Liver (tissue), 3 donors: ENCODE data around the gene MYB.
"Not testable (repeated sequence)": the region's sequence is repeated elsewhere in the genome, so short reads cannot be mapped to it uniquely, and the experiment has no call there.

Experiments
- EGR1 ChIP-seq, 2 donors: IDR thresholded peaks; 2 replicates each; pipeline ENCODE4 v1.6.1; 2016 to 2018; ENCODE audit warnings: antibody characterized with exemption in 2 of 2, low read depth in 2 of 2
- GABPA ChIP-seq, 2 donors: IDR thresholded peaks in 1 of 2; conservative IDR thresholded peaks in 1 of 2; 2 replicates each; pipeline ENCODE4 v1.6.1; 2016; ENCODE audit warnings: antibody characterized with exemption in 2 of 2, mild to moderate bottlenecking in 1 of 2, moderate library complexity in 1 of 2
- JUND ChIP-seq, 2 donors: IDR thresholded peaks; 2 replicates each; pipeline ENCODE4 v1.6.1; 2016; ENCODE audit warnings: antibody characterized with exemption in 2 of 2
- SP1 ChIP-seq: IDR thresholded peaks from 2 replicates; pipeline ENCODE4 v1.6.1; 2018; ENCODE audit warnings: antibody characterized with exemption, mild to moderate bottlenecking
- TAF1 ChIP-seq: conservative IDR thresholded peaks from 2 replicates; pipeline ENCODE4 v1.6.1; 2016; ENCODE audit warnings: antibody characterized with exemption, mild to moderate bottlenecking
- YY1 ChIP-seq: IDR thresholded peaks from 2 replicates; pipeline ENCODE4 v1.6.1; 2016; ENCODE audit warnings: antibody characterized with exemption, mild to moderate bottlenecking
- TF ChIP-seq, protein P1 (sequence below): fragments of 150-350 bp; IDR thresholded peaks from 2 replicates; pipeline ENCODE4 v1.5.1; 2017; ENCODE audit warnings: improper control_type of control experiment, low read depth, low read length; ENCODE audit not compliant: missing input control
- TF ChIP-seq, protein P2 (sequence below): IDR thresholded peaks from 2 replicates; pipeline ENCODE4 v1.6.1; 2016; ENCODE audit warnings: antibody characterized with exemption, mild to moderate bottlenecking
- TF ChIP-seq, protein P3 (sequence below): IDR thresholded peaks from 2 replicates; pipeline ENCODE4 v1.6.1; 2016; ENCODE audit warnings: antibody characterized with exemption
- donor health status: healthy.
- donor health status: healthy.

DNA sequence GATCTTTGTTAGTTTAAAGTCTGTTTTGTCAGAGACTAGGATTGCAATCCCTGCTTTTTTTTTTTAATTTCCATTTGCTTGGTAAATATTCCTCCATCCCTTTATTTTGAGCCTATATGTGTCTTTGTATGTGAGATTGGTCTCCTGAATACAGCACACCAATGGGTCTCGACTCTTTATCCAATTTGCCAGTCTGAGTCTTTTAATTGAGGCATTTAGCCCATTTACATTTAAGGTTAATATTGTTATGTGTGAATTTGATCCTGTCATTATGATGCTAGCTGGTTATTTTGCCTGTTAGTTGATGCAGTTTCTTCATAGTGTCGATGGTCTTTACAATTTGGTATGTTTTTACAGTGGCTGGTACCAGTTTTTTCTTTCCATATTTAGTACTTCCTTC is 27.0 kb upstream of the MYB start:
- not testable (repeated sequence) for TF ChIP-seq EGR1 (IDR thresholded peaks at IDR 0.05; ENCODE audit: low read depth in 2 of 2); TAF1; GABPA (IDR thresholded peaks at IDR 0.05 in 1 of 2, conservative IDR thresholded peaks at IDR 0.05 in 1 of 2); SP1; YY1; JUND (IDR thresholded peaks at IDR 0.05)
- TF ChIP-seq, protein P1, sequence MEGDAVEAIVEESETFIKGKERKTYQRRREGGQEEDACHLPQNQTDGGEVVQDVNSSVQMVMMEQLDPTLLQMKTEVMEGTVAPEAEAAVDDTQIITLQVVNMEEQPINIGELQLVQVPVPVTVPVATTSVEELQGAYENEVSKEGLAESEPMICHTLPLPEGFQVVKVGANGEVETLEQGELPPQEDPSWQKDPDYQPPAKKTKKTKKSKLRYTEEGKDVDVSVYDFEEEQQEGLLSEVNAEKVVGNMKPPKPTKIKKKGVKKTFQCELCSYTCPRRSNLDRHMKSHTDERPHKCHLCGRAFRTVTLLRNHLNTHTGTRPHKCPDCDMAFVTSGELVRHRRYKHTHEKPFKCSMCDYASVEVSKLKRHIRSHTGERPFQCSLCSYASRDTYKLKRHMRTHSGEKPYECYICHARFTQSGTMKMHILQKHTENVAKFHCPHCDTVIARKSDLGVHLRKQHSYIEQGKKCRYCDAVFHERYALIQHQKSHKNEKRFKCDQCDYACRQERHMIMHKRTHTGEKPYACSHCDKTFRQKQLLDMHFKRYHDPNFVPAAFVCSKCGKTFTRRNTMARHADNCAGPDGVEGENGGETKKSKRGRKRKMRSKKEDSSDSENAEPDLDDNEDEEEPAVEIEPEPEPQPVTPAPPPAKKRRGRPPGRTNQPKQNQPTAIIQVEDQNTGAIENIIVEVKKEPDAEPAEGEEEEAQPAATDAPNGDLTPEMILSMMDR = not testable (repeated sequence)
- TF ChIP-seq, protein P2, sequence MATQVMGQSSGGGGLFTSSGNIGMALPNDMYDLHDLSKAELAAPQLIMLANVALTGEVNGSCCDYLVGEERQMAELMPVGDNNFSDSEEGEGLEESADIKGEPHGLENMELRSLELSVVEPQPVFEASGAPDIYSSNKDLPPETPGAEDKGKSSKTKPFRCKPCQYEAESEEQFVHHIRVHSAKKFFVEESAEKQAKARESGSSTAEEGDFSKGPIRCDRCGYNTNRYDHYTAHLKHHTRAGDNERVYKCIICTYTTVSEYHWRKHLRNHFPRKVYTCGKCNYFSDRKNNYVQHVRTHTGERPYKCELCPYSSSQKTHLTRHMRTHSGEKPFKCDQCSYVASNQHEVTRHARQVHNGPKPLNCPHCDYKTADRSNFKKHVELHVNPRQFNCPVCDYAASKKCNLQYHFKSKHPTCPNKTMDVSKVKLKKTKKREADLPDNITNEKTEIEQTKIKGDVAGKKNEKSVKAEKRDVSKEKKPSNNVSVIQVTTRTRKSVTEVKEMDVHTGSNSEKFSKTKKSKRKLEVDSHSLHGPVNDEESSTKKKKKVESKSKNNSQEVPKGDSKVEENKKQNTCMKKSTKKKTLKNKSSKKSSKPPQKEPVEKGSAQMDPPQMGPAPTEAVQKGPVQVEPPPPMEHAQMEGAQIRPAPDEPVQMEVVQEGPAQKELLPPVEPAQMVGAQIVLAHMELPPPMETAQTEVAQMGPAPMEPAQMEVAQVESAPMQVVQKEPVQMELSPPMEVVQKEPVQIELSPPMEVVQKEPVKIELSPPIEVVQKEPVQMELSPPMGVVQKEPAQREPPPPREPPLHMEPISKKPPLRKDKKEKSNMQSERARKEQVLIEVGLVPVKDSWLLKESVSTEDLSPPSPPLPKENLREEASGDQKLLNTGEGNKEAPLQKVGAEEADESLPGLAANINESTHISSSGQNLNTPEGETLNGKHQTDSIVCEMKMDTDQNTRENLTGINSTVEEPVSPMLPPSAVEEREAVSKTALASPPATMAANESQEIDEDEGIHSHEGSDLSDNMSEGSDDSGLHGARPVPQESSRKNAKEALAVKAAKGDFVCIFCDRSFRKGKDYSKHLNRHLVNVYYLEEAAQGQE = not testable (repeated sequence)
- TF ChIP-seq, protein P3, sequence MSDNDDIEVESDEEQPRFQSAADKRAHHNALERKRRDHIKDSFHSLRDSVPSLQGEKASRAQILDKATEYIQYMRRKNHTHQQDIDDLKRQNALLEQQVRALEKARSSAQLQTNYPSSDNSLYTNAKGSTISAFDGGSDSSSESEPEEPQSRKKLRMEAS = not testable (repeated sequence)
